Smooth muscle cell (in vitro differentiated cells): ENCODE data around the gene ANKIB1. TPM values are rescaled to one million over a fixed set of nuclear protein-coding genes. Genes with fewer than 3 reads are reported as not detected.

Experiments
- DNase-seq: peaks from one replicate; lab custom pipeline; 2025; ENCODE audit not compliant: unreplicated experiment; lab: John Stamatoyannopoulos, UW
- H2AFZ ChIP-seq: fragments of 200-600 bp; sonication (generic); 2 replicates; pipeline ENCODE4 v1.6.0; 2016; ENCODE audit warnings: antibody characterized with exemption, low read depth, mild to moderate bottlenecking
- H3F3A ChIP-seq: fragments of 200-600 bp; sonication (generic); 2 replicates; pipeline ENCODE4 v1.6.0; 2017; ENCODE audit warnings: antibody characterized with exemption, low read depth
- H3K27ac ChIP-seq: fragments of 200-600 bp; sonication (generic); 2 replicates; pipeline ENCODE4 v1.5.1; 2016; ENCODE audit warnings: low read depth, mild to moderate bottlenecking
- H3K27me3 ChIP-seq: fragments of 200-600 bp; sonication (generic); 2 replicates; pipeline ENCODE4 v1.6.1; 2016; ENCODE audit warnings: low read depth, mild to moderate bottlenecking
- H3K36me3 ChIP-seq: fragments of 200-600 bp; sonication (generic); 2 replicates; pipeline ENCODE4 v1.5.1; 2016; ENCODE audit warnings: low read depth
- H3K4me1 ChIP-seq: fragments of 200-600 bp; sonication (generic); 2 replicates; pipeline ENCODE4 v1.5.1; 2016; ENCODE audit warnings: low read depth
- H3K4me2 ChIP-seq: fragments of 200-600 bp; sonication (generic); 2 replicates; pipeline ENCODE4 v1.6.0; 2016; ENCODE audit warnings: mild to moderate bottlenecking
- H3K4me3 ChIP-seq: fragments of 200-600 bp; sonication (generic); 2 replicates; pipeline ENCODE4 v1.5.1; 2016; ENCODE audit warnings: mild to moderate bottlenecking
- H3K79me2 ChIP-seq: fragments of 200-600 bp; sonication (generic); 2 replicates; pipeline ENCODE4 v1.6.0; 2016; ENCODE audit warnings: low read depth, mild to moderate bottlenecking
- H3K9ac ChIP-seq: fragments of 200-600 bp; sonication (generic); 2 replicates; pipeline ENCODE4 v1.6.0; 2016; ENCODE audit warnings: low read depth
- H3K9me3 ChIP-seq: fragments of 200-600 bp; sonication (generic); replicated peaks from 2 replicates; pipeline ENCODE4 v1.5.1; 2016; ENCODE audit warnings: low read depth
- H4K20me1 ChIP-seq: fragments of 200-600 bp; sonication (generic); 2 replicates; pipeline ENCODE4 v1.6.0; 2016; ENCODE audit warnings: low read depth
- CTCF ChIP-seq: fragments of 200-600 bp; sonication (generic); IDR thresholded peaks from 2 replicates; pipeline ENCODE4 v1.5.1; 2017; ENCODE audit warnings: borderline replicate concordance, mild to moderate bottlenecking, antibody characterized with exemption; ENCODE audit not compliant: insufficient read depth, poor library complexity, severe bottlenecking
- WGBS: methylation state at CpG from one replicate; pipeline ENCODE4 v1.1.7; 2016; ENCODE audit warnings: low lambda C conversion rate; 5-methylcytosine and 5-hydroxymethylcytosine counted together
- microRNA-seq: library from miRNA; unstranded; fragments of <30 nt; microRNA quantifications from one replicate; pipeline ENCODE4, GENCODE V29; 2016; ENCODE audit warnings: borderline number of aligned reads
- polyA plus RNA-seq: library from polyadenylated mRNA; unstranded; fragments of >200 nt; fragmentation: Nextera tagmentation; extraction: Ambion mirVana; gene quantifications from 2 replicates; pipeline ENCODE4 v1.2.1, GENCODE V29; 2016
- small RNA-seq: library from RNA; depleted of rRNA; stranded (forward); fragments of <200 nt; gene quantifications from one replicate; pipeline ENCODE3, GENCODE V24; 2014
- total RNA-seq: library from RNA; depleted of rRNA; stranded (reverse); fragments of >200 nt; gene quantifications from 2 replicates; pipeline ENCODE4 v1.2.3, GENCODE V29; 2014

The ANKIB1 gene
- total and polyA plus RNA-seq, 2 experiments from 2014 or later: 12.9 to 57.4 TPM

DNA sequence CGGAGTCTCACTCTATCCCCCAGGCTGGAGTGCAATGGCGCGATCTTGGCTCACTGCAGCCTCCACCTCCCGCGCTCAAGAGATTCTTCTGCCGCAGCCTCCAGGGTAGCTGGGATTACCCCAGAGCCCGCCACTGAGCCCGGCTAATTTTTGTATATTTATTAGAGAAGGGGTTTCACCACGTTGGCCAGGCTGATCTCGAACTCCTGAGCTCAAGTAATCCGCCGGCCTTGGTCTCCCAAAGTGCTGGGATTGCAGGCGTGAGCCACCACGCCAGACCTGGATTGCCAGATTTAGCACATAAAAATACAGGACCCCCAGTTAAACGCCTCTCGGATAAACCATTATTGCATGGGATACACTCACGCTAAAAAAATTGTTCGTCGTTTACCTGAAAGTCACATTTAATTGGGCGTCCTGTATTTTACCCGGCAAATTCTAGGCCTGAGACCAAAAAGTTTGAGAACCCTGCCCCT, 201.1 kb downstream of the ANKIB1 start:
- Histone ChIP-seq H3K9me3 (no peaks in the 10 kb centered on the region), H3K27ac (no peak overlapping the region), H3K4me2 (peak overlapping the region; percentile 96), H3K27me3 (no peaks in the 10 kb centered on the region), H3K4me3 (peak overlapping the region; percentile 92), H3K4me1 (peaks cover 10% of the 10 kb centered on the region), H3K36me3 (peaks cover 7% of the 10 kb centered on the region), H3F3A (no peaks in the 10 kb centered on the region), H2AFZ (peak overlapping the region; percentile 94), H3K79me2 (peaks cover 21% of the 10 kb centered on the region), H3K9ac (no peak overlapping the region), H4K20me1 (no peaks in the 10 kb centered on the region)
- DNase-seq: no peak
- peak; percentile 86 for TF ChIP-seq CTCF
- 55% methylated on average over 21 of the region's 21 CpGs for WGBS

- DNase-seq: peak; percentile 69
These were observed 201.8 kb downstream of the ANKIB1 start, which contains the start of gene GATAD1 for GRCh38 chr7:92447345-92448204. GATAD1 (plus strand) TSS chr7:92447482; CDS start chr7:92447730, 248 bp downstream.

DNA sequence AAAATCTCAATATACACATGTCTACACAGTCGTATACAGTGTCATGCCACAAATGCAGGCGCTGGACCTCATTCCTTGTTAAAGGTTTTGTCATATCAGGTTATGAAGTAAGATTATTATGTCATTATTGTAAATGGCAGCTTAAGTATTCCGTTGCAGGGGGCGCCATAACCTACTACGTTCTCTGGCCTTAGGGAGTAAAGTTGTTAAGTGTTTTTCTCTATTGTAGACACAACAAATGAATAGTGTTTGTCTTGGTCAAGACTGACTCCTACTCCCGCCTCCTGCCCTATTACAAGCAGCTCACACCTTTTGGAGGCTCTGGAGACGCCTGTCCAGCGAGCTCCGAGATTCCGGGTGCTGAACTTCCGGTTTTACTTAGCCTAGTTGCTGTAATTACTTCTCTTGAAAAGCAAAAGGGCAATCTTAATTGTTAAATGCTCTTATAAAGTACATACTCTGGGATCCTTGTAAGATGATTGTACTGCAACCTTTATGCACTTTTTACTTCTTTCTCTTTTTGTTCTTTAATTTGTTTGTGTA, 202.5 kb downstream of the ANKIB1 start:
- peaks cover 7% of the 10 kb centered on the region for H3K36me3 ChIP-seq
- no peaks in the 10 kb centered on the region for H3K9me3 ChIP-seq
- peak overlapping the region; percentile 96 for H3K4me2 ChIP-seq
- TF ChIP-seq CTCF: peak; percentile 31
- WGBS: 5% methylated on average over 11 of the region's 11 CpGs
- H3K4me1 ChIP-seq: peaks cover 10% of the 10 kb centered on the region
- peak overlapping the region; percentile 84 for H2AFZ ChIP-seq
- H3K27me3 ChIP-seq: no peaks in the 10 kb centered on the region
- no peaks in the 10 kb centered on the region for H3F3A ChIP-seq
- H3K27ac ChIP-seq: peak overlapping the region; percentile 81
- H3K4me3 ChIP-seq: peak overlapping the region; percentile 92
- peak overlapping the region; percentile 89 for H3K9ac ChIP-seq
- H4K20me1 ChIP-seq: no peaks in the 10 kb centered on the region
- DNase-seq: no peak
- peaks cover 21% of the 10 kb centered on the region for H3K79me2 ChIP-seq

More at GRCh38 chr7:92447345-92448204, 201.8 kb downstream of the ANKIB1 start, which contains the start of gene GATAD1:
- peak within 1 kb of the TSS; percentile 89 for H3K9ac ChIP-seq
- no peaks in the 10 kb centered on the region for H4K20me1 ChIP-seq
- H3K27ac ChIP-seq: peak within 1 kb of the TSS; percentile 81
- no peaks in the 10 kb centered on the region for H3F3A ChIP-seq
- H3K79me2 ChIP-seq: peaks cover 21% of the 10 kb centered on the region
- peak within 1 kb of the TSS; percentile 96 for H3K4me2 ChIP-seq
- peaks cover 7% of the 10 kb centered on the region for H3K36me3 ChIP-seq
- H3K9me3 ChIP-seq: no peaks in the 10 kb centered on the region
- peak within 1 kb of the TSS; percentile 98 for H2AFZ ChIP-seq
- TF ChIP-seq CTCF: no peak
- H3K4me3 ChIP-seq: peak within 1 kb of the TSS; percentile 92
- WGBS: 1% methylated on average over 59 of the region's 87 CpGs
- H3K4me1 ChIP-seq: peaks cover 10% of the 10 kb centered on the region
- H3K27me3 ChIP-seq: no peaks in the 10 kb centered on the region

Small RNA genes within 50 kb of the gene (microRNA-seq; reads per million reads assigned to microRNA genes)
- not detected for gene MIR1285-1

Small RNA genes within 50 kb of the gene (small RNA-seq; reads per million reads assigned to genes)
- gene MIR1285-1: not detected
- not detected for gene RF00019

Other genes starting within 250 kb of the ANKIB1 start
- 104 and 127 TPM in 2 replicates for gene CYP51A1, start 111.5 kb upstream of the ANKIB1 start, total RNA-seq
- 51.6 and 87.9 TPM in 2 replicates for gene CYP51A1, start 111.5 kb upstream of the ANKIB1 start, polyA plus RNA-seq
- 0.09 TPM in 2 replicates for gene LRRD1, start 66.8 kb upstream of the ANKIB1 start, total RNA-seq
- not detected in 2 replicates for gene LRRD1, start 66.8 kb upstream of the ANKIB1 start, polyA plus RNA-seq
- gene KRIT1, start 60 bp upstream of the ANKIB1 start, total RNA-seq: 34.4 and 64.0 TPM in 2 replicates
- 14.9 and 22.0 TPM in 2 replicates for gene KRIT1, start 60 bp upstream of the ANKIB1 start, polyA plus RNA-seq
- gene GATAD1, start 201.5 kb downstream of the ANKIB1 start, total RNA-seq: 21.8 and 33.9 TPM in 2 replicates
- gene GATAD1, start 201.5 kb downstream of the ANKIB1 start, polyA plus RNA-seq: 20.7 and 21.5 TPM in 2 replicates
- 0.36 and 0.49 TPM in 2 replicates for gene ERVW-1, start 232.0 kb downstream of the ANKIB1 start, total RNA-seq
- gene ERVW-1, start 232.0 kb downstream of the ANKIB1 start, polyA plus RNA-seq: 0.25 TPM in 1 of 2 replicates, not detected in the other